HG03159 (cell line): ENCODE data around the gene ATP10D.

Source experiments
- ATAC-seq: cut with Tn5 transposase; IDR thresholded peaks from one replicate; pipeline ENCODE4 v1.9.1; 2021; ENCODE audit warnings: mild to moderate bottlenecking, moderate library complexity; ENCODE audit not compliant: unreplicated experiment

Gene ATP10D

GRCh38 chr4:47485047-47485692, at the start of gene ATP10D:
TSS of gene ATP10D (plus strand) at chr4:47485275. CDS start at chr4:47512541, 27,266 bp downstream.
- ATAC-seq, result peak; percentile 96

GRCh38 chr4:47442980-47443379, 42.1 kb upstream of the ATP10D start:
- peak; percentile 74 for ATAC-seq

GRCh38 chr4:47444031-47444430, 41.0 kb upstream of the ATP10D start:
- no peak for ATAC-seq

GRCh38 chr4:47451657-47452056, 33.4 kb upstream of the ATP10D start:
- no peak for ATAC-seq

GRCh38 chr4:47462799-47463234, 22.3 kb upstream of the ATP10D start:
- peak; percentile 2 for ATAC-seq

GRCh38 chr4:47463235-47463956, 21.7 kb upstream of the ATP10D start, which contains the start of gene COMMD8:
TSS of gene COMMD8 (minus strand) at chr4:47463702. CDS start at chr4:47463651, 51 bp downstream.
- peak; percentile 87 for ATAC-seq

- ATAC-seq, result peak; percentile 51
Observed at GRCh38 chr4:47465004-47465403, 20.1 kb upstream of the ATP10D start.

GRCh38 chr4:47466056-47466785, 18.9 kb upstream of the ATP10D start:
- ATAC-seq, result no peak

GRCh38 chr4:47468706-47469365, 16.2 kb upstream of the ATP10D start:
- no peak for ATAC-seq

GRCh38 chr4:47469951-47470350, 15.1 kb upstream of the ATP10D start:
- ATAC-seq, result no peak

- no peak for ATAC-seq
Observed at GRCh38 chr4:47471064-47471463, 14.0 kb upstream of the ATP10D start.

- no peak for ATAC-seq
Observed at GRCh38 chr4:47471591-47471990, 13.5 kb upstream of the ATP10D start.

- no peak for ATAC-seq
Observed at GRCh38 chr4:47473141-47473750, 11.8 kb upstream of the ATP10D start.

GRCh38 chr4:47474799-47475198, 10.3 kb upstream of the ATP10D start:
- no peak for ATAC-seq

- no peak for ATAC-seq
Observed at GRCh38 chr4:47475411-47475810, 9.7 kb upstream of the ATP10D start.

- ATAC-seq, result no peak
Observed at GRCh38 chr4:47478804-47479203, 6.3 kb upstream of the ATP10D start.

- no peak for ATAC-seq
Observed at GRCh38 chr4:47482326-47482725, 2.7 kb upstream of the ATP10D start.

GRCh38 chr4:47483745-47484144, 1.3 kb upstream of the ATP10D start:
- no peak for ATAC-seq

GRCh38 chr4:47484168-47484567, 907 bp upstream of the ATP10D start:
- no peak for ATAC-seq

GRCh38 chr4:47485768-47486167, 693 bp downstream of the ATP10D start:
- ATAC-seq, result no peak

- ATAC-seq, result no peak
Observed at GRCh38 chr4:47486231-47486673, 1.2 kb downstream of the ATP10D start.
